ENCODE measurements around the gene CECR2. TPM values are rescaled to one million over a fixed set of nuclear protein-coding genes. Genes with fewer than 3 reads are reported as not detected.

Gene CECR2
- total and polyA plus RNA-seq, 2 donors from 2014 or later = 0.58 to 3.4 TPM

DNA sequence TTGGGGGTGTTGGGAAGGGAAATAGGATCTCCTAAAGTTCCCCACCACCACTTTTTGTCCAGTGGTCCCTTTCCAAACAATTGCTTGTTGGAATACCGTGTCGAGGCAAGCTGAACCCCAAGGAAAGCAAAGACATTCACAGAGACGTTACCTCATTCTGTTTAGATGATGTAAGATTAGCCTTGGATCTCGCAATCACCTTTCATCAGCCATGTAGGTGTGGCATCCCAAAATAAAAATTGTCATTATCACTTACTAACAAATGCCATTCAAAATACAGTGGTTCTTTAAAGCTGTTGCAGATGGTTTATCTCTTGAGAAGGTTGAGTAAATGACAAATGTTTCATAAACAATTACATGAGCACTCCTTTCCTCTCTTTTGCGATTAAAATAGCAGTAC lies 107.6 kb downstream of the CECR2 start:
- H3K27me3 ChIP-seq (ENCODE audit: control insufficient read depth, insufficient read depth, low read length) = no peaks in the 10 kb centered on the region
- no peak overlapping the region for H3K9ac ChIP-seq (ENCODE audit: low read length in 3 of 3)
- no peaks in the 10 kb centered on the region for H3K4me1 ChIP-seq (ENCODE audit: control insufficient read depth in 2 of 3, insufficient read depth in 2 of 3, low read depth in 1 of 3, low read length in 3 of 3)
- H3K9me3 ChIP-seq (ENCODE audit: control insufficient read depth in 2 of 3, insufficient read depth in 1 of 3, low read length in 3 of 3) = no peaks in the 10 kb centered on the region
- no peaks in the 10 kb centered on the region for H3K36me3 ChIP-seq (ENCODE audit: control insufficient read depth in 2 of 3, insufficient read depth in 3 of 3, low read length in 3 of 3)
- no peak overlapping the region for H3K4me3 ChIP-seq (ENCODE audit: low read length in 3 of 3)
- no peak for DNase-seq
- FAIRE-seq = no peak
- H3K27ac ChIP-seq (ENCODE audit: low read depth in 2 of 2, low read length in 2 of 2) = no peak overlapping the region
- TF ChIP-seq, protein P1, sequence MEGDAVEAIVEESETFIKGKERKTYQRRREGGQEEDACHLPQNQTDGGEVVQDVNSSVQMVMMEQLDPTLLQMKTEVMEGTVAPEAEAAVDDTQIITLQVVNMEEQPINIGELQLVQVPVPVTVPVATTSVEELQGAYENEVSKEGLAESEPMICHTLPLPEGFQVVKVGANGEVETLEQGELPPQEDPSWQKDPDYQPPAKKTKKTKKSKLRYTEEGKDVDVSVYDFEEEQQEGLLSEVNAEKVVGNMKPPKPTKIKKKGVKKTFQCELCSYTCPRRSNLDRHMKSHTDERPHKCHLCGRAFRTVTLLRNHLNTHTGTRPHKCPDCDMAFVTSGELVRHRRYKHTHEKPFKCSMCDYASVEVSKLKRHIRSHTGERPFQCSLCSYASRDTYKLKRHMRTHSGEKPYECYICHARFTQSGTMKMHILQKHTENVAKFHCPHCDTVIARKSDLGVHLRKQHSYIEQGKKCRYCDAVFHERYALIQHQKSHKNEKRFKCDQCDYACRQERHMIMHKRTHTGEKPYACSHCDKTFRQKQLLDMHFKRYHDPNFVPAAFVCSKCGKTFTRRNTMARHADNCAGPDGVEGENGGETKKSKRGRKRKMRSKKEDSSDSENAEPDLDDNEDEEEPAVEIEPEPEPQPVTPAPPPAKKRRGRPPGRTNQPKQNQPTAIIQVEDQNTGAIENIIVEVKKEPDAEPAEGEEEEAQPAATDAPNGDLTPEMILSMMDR (IDR thresholded peaks at IDR 0.05; ENCODE audit: borderline replicate concordance, extremely low read depth, insufficient read depth) = no peak
- intact Hi-C loops (cut with DNase I) = no loop called here

DNA sequence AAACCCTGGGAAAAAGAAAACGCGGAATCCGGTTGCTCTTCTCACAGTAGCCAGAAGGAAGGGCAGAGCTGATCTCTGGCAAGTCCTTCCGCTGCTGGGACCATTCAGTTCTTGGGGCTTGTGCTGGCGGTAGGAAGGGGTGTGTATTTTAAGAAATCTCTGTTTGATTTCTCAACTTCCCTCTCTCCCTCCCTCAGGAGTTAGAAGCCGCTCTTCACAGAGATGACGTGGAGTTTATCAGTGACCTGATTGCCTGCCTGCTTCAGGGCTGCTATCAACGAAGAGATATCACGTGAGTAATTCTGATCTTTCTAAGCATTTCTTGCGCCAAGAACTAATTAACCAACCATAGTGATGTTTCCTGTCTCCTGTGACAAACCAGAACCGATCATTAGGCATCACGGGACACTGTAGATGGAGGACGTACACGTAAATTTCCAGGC lies 108.2 kb downstream of the CECR2 start:
- Histone ChIP-seq H3K27me3 (ENCODE audit: control insufficient read depth, insufficient read depth, low read length) (no peaks in the 10 kb centered on the region), H3K27ac (ENCODE audit: low read depth in 2 of 2, low read length in 2 of 2) (no peak overlapping the region), H3K36me3 (ENCODE audit: control insufficient read depth in 2 of 3, insufficient read depth in 3 of 3, low read length in 3 of 3) (no peaks in the 10 kb centered on the region), H3K4me3 (ENCODE audit: low read length in 3 of 3) (no peak overlapping the region), H3K4me1 (ENCODE audit: control insufficient read depth in 2 of 3, insufficient read depth in 2 of 3, low read depth in 1 of 3, low read length in 3 of 3) (no peaks in the 10 kb centered on the region), H3K9me3 (ENCODE audit: control insufficient read depth in 2 of 3, insufficient read depth in 1 of 3, low read length in 3 of 3) (no peaks in the 10 kb centered on the region), H3K9ac (ENCODE audit: low read length in 3 of 3) (no peak overlapping the region)
- TF ChIP-seq, protein P1 (IDR thresholded peaks at IDR 0.05; ENCODE audit: borderline replicate concordance, extremely low read depth, insufficient read depth) = no peak
- peak in 2 of 5 donors; percentile 31 to 47 for DNase-seq
- no peak for FAIRE-seq
- intact Hi-C loops (cut with DNase I) = no loop called here

DNA sequence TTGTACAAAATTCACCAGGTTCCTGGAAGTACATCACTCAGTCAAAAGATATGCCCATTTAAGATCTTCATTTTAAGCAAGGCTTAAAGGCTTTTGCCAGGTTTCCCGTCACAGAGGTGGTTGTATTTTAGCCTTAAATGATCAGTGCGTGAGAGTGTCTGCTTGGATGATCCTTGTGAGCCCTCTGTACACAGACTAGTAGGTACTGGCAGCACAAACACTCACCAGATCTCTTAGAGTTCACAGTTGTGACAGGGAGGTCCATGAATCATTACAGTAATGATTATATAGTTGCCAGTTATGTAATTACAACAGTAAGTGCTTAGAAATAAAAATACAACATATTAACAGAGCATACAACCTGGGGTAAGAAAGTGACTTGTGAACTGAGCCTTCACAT lies 109.9 kb downstream of the CECR2 start:
- no peaks in the 10 kb centered on the region for H3K27me3 ChIP-seq (ENCODE audit: control insufficient read depth, insufficient read depth, low read length)
- no peak for FAIRE-seq
- no peaks in the 10 kb centered on the region for H3K36me3 ChIP-seq (ENCODE audit: control insufficient read depth in 2 of 3, insufficient read depth in 3 of 3, low read length in 3 of 3)
- intact Hi-C loops (cut with DNase I) = no loop called here
- no peak overlapping the region for H3K4me3 ChIP-seq (ENCODE audit: low read length in 3 of 3)
- H3K9ac ChIP-seq (ENCODE audit: low read length in 3 of 3) = no peak overlapping the region
- DNase-seq = no peak
- H3K27ac ChIP-seq (ENCODE audit: low read depth in 2 of 2, low read length in 2 of 2) = no peak overlapping the region
- peaks cover 0 to 3% (median 0%) of the 10 kb centered on the region in 3 donors for H3K4me1 ChIP-seq (ENCODE audit: control insufficient read depth in 2 of 3, insufficient read depth in 2 of 3, low read depth in 1 of 3, low read length in 3 of 3)
- TF ChIP-seq, protein P1 (IDR thresholded peaks at IDR 0.05; ENCODE audit: borderline replicate concordance, extremely low read depth, insufficient read depth) = no peak
- H3K9me3 ChIP-seq (ENCODE audit: control insufficient read depth in 2 of 3, insufficient read depth in 1 of 3, low read length in 3 of 3) = no peaks in the 10 kb centered on the region

DNA sequence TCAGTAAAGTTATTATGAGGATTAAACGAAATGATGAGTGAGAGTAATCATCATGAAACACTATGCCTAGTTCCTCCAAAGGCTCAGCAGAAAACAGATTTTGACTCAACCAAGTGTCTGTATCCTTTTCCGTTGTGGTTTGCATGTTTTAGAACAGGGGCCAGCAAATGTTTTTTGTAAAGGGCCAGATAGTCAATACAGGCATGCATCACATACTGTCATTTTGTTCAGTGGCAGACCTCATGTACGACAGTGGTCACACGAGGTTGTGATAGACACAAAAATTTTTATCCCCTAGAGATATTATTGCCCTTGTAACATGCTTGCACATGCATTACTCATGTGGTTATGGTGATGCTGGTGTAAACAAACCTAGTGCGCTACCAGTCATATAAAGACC lies 112.2 kb downstream of the CECR2 start:
- Histone ChIP-seq H3K27me3 (ENCODE audit: control insufficient read depth, insufficient read depth, low read length) (no peaks in the 10 kb centered on the region), H3K4me1 (ENCODE audit: control insufficient read depth in 2 of 3, insufficient read depth in 2 of 3, low read depth in 1 of 3, low read length in 3 of 3) (peaks cover 0 to 3% (median 0%) of the 10 kb centered on the region in 3 donors), H3K27ac (ENCODE audit: low read depth in 2 of 2, low read length in 2 of 2) (no peak overlapping the region), H3K9ac (ENCODE audit: low read length in 3 of 3) (no peak overlapping the region), H3K9me3 (ENCODE audit: control insufficient read depth in 2 of 3, insufficient read depth in 1 of 3, low read length in 3 of 3) (no peaks in the 10 kb centered on the region), H3K36me3 (ENCODE audit: control insufficient read depth in 2 of 3, insufficient read depth in 3 of 3, low read length in 3 of 3) (no peaks in the 10 kb centered on the region), H3K4me3 (ENCODE audit: low read length in 3 of 3) (no peak overlapping the region)
- intact Hi-C loops (cut with DNase I) = no loop called here
- no peak for DNase-seq
- FAIRE-seq = no peak
- TF ChIP-seq, protein P1 (IDR thresholded peaks at IDR 0.05; ENCODE audit: borderline replicate concordance, extremely low read depth, insufficient read depth) = no peak
